GM23338 (cell line): ENCODE data around the gene VIPR1. TPM values are rescaled to one million over a fixed set of nuclear protein-coding genes. Genes with fewer than 3 reads are reported as not detected.

Source experiments
- ATAC-seq: fragments of 200-7000 bp; cut with Tn5 transposase; 3 replicates; pipeline ENCODE4 v1.9.1; 2020
- DNase-seq: peaks from one replicate; pipeline ENCODE4 v3.0.0-alpha.2; 2015; ENCODE audit warnings: low spot score
- H2AFZ ChIP-seq: fragments of 200-600 bp; sonication (generic); 2 replicates; pipeline ENCODE4 v1.8.0; 2016; ENCODE audit warnings: antibody characterized with exemption, mild to moderate bottlenecking, moderate library complexity
- H3F3A ChIP-seq: fragments of 200-600 bp; sonication (generic); replicated peaks from 2 replicates; pipeline ENCODE4 v1.8.0; 2017; ENCODE audit warnings: antibody characterized with exemption, mixed run types, low read depth
- H3K27ac ChIP-seq: fragments of 200-600 bp; sonication (generic); 2 replicates; pipeline ENCODE4 v1.6.1; 2016; ENCODE audit warnings: low read depth
- H3K27me3 ChIP-seq: fragments of 200-600 bp; sonication (generic); 2 replicates; pipeline ENCODE4 v1.8.0; 2016; ENCODE audit warnings: mild to moderate bottlenecking, mixed run types, moderate library complexity; ENCODE audit not compliant: insufficient read depth
- H3K36me3 ChIP-seq: fragments of 200-600 bp; sonication (generic); 2 replicates; pipeline ENCODE4 v1.8.0; 2016; ENCODE audit warnings: mild to moderate bottlenecking; ENCODE audit not compliant: insufficient read depth
- H3K4me1 ChIP-seq: fragments of 200-600 bp; sonication (generic); 2 replicates; pipeline ENCODE4 v1.8.0; 2016; ENCODE audit warnings: mild to moderate bottlenecking, moderate library complexity; ENCODE audit not compliant: insufficient read depth
- H3K4me2 ChIP-seq: fragments of 200-600 bp; sonication (generic); 2 replicates; pipeline ENCODE4 v1.7.1; 2017; ENCODE audit warnings: mixed run types
- H3K4me3 ChIP-seq: fragments of 200-600 bp; sonication (generic); 2 replicates; pipeline ENCODE4 v1.6.1; 2016; ENCODE audit warnings: mixed run types
- H3K79me2 ChIP-seq: fragments of 200-600 bp; sonication (generic); replicated peaks from 2 replicates; pipeline ENCODE4 v1.8.0; 2017; ENCODE audit warnings: mild to moderate bottlenecking; ENCODE audit not compliant: insufficient read depth
- H3K9me2 ChIP-seq: fragments of 200-600 bp; sonication (generic); 2 replicates; pipeline ENCODE4 v1.8.0; 2017; ENCODE audit not compliant: insufficient read depth
- H4K20me1 ChIP-seq: fragments of 200-600 bp; sonication (generic); replicated peaks from 2 replicates; pipeline ENCODE4 v1.8.0; 2017; ENCODE audit warnings: mild to moderate bottlenecking; ENCODE audit not compliant: insufficient read depth
- H3K27ac Mint-ChIP-seq: 2 replicates; pipeline ENCODE4 v1.8.0; 2020; ENCODE audit warnings: inconsistent platforms, mild to moderate bottlenecking, moderate library complexity, mixed read lengths
- H3K27me3 Mint-ChIP-seq: 3 replicates; pipeline ENCODE4 v1.8.0; 2022; ENCODE audit warnings: low read depth, mild to moderate bottlenecking, moderate library complexity, mixed read lengths, inconsistent platforms; ENCODE audit not compliant: insufficient read depth, poor library complexity
- H3K36me3 Mint-ChIP-seq: 3 replicates; pipeline ENCODE4 v1.8.0; 2021; ENCODE audit warnings: low read depth, mild to moderate bottlenecking, inconsistent platforms, moderate library complexity, mixed read lengths
- H3K4me1 Mint-ChIP-seq: 3 replicates; pipeline ENCODE4 v1.8.0; 2020; ENCODE audit warnings: mild to moderate bottlenecking, inconsistent platforms, mixed read lengths
- H3K4me3 Mint-ChIP-seq: 3 replicates; pipeline ENCODE4 v1.8.0; 2021; ENCODE audit warnings: moderate library complexity, mild to moderate bottlenecking, inconsistent platforms, mixed read lengths
- H3K9me3 Mint-ChIP-seq: 3 replicates; pipeline ENCODE4 v1.8.0; 2020; ENCODE audit warnings: moderate library complexity, mild to moderate bottlenecking, inconsistent platforms, mixed read lengths
- ZNF331 ChIP-seq: fragments of 250-450 bp; sonication (Bioruptor Pico); IDR thresholded peaks from 2 replicates; pipeline ENCODE4 v1.5.0; 2020; ENCODE audit warnings: low read depth, mild to moderate bottlenecking, moderate library complexity
- polyA plus RNA-seq: library from polyadenylated mRNA; unstranded; fragments of >200 nt; fragmentation: Nextera tagmentation; extraction: Ambion mirVana; gene quantifications from 2 replicates; pipeline ENCODE4 v1.2.1, GENCODE V29; 2016
- total RNA-seq: library from RNA; depleted of rRNA; stranded (reverse); fragments of >200 nt; shearing (Covaris generic); gene quantifications from 2 replicates; pipeline ENCODE4 v1.2.3, GENCODE V29; 2014
- TF ChIP-seq, protein P1 (sequence below), 2 experiments: fragments of 200-600 bp in 1 of 2; sonication (generic) in 1 of 2; conservative IDR thresholded peaks; 2 replicates each; pipeline versions ENCODE4 v1.5.1 to v1.6.1; 2016 to 2017; ENCODE audit warnings: antibody characterized with exemption in 2 of 2, low read depth in 2 of 2, mild to moderate bottlenecking in 2 of 2, moderate library complexity in 1 of 2
- TF ChIP-seq, protein P2 (sequence below): fragments of 250-450 bp; sonication (Bioruptor Pico); IDR thresholded peaks from 2 replicates; pipeline ENCODE4 v1.5.0; 2020; ENCODE audit warnings: mild to moderate bottlenecking, moderate library complexity

The VIPR1 gene
- total and polyA plus RNA-seq, 2 experiments from 2014 or later, result 6.3 to 19.3 TPM

DNA sequence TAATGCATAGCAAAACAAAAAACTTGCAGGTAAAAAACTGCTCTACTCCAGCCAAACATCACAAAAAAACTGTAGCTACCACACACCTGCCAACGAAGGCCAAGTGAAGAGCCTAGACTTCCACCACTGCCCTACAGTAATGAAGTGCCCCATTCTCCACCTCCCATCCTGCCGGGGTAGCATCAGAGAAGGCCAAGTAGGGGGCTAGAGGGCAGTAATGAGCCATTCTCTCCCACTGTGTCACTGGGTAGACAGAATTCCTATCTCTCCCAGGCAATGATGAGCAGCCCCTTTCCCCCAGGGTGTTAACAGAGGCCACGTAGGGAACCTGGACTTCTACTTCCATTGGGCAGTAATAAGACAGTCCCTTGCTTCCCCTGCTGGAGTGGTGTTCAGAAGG is 69.8 kb downstream of the VIPR1 start:
- peaks cover 16% of the 10 kb centered on the region; the same call in 2 of the 3 replicates for H3K9me3 Mint-ChIP-seq
- Histone ChIP-seq H3K4me1 (no peaks in the 10 kb centered on the region; the same call in 1 of the 2 replicates), H2AFZ (no peak overlapping the region), H3K36me3 (peaks cover 12% of the 10 kb centered on the region), H3K4me3 (no peak overlapping the region), H3K27me3 (no peaks in the 10 kb centered on the region), H3K4me2 (no peak overlapping the region), H3K9me2 (no peaks in the 10 kb centered on the region), H4K20me1 (peaks cover 20% of the 10 kb centered on the region), H3K79me2 (peaks cover 60% of the 10 kb centered on the region), H3K27ac (no peak overlapping the region), H3F3A (no peaks in the 10 kb centered on the region)
- peaks cover 7% of the 10 kb centered on the region; the same call in 2 of the 3 replicates for H3K4me1 Mint-ChIP-seq
- peak; percentile 100 for ATAC-seq
- H3K36me3 Mint-ChIP-seq, result peaks cover 46% of the 10 kb centered on the region
- DNase-seq, result peak; percentile 91
- TF ChIP-seq, protein P1, sequence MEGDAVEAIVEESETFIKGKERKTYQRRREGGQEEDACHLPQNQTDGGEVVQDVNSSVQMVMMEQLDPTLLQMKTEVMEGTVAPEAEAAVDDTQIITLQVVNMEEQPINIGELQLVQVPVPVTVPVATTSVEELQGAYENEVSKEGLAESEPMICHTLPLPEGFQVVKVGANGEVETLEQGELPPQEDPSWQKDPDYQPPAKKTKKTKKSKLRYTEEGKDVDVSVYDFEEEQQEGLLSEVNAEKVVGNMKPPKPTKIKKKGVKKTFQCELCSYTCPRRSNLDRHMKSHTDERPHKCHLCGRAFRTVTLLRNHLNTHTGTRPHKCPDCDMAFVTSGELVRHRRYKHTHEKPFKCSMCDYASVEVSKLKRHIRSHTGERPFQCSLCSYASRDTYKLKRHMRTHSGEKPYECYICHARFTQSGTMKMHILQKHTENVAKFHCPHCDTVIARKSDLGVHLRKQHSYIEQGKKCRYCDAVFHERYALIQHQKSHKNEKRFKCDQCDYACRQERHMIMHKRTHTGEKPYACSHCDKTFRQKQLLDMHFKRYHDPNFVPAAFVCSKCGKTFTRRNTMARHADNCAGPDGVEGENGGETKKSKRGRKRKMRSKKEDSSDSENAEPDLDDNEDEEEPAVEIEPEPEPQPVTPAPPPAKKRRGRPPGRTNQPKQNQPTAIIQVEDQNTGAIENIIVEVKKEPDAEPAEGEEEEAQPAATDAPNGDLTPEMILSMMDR (conservative IDR thresholded peaks at IDR 0.05; ENCODE audit: low read depth in 2 of 2), result peak; percentile 74 to 93
- TF ChIP-seq ZNF331 (CRISPR knock-in tag), result no peak
- TF ChIP-seq, protein P2, sequence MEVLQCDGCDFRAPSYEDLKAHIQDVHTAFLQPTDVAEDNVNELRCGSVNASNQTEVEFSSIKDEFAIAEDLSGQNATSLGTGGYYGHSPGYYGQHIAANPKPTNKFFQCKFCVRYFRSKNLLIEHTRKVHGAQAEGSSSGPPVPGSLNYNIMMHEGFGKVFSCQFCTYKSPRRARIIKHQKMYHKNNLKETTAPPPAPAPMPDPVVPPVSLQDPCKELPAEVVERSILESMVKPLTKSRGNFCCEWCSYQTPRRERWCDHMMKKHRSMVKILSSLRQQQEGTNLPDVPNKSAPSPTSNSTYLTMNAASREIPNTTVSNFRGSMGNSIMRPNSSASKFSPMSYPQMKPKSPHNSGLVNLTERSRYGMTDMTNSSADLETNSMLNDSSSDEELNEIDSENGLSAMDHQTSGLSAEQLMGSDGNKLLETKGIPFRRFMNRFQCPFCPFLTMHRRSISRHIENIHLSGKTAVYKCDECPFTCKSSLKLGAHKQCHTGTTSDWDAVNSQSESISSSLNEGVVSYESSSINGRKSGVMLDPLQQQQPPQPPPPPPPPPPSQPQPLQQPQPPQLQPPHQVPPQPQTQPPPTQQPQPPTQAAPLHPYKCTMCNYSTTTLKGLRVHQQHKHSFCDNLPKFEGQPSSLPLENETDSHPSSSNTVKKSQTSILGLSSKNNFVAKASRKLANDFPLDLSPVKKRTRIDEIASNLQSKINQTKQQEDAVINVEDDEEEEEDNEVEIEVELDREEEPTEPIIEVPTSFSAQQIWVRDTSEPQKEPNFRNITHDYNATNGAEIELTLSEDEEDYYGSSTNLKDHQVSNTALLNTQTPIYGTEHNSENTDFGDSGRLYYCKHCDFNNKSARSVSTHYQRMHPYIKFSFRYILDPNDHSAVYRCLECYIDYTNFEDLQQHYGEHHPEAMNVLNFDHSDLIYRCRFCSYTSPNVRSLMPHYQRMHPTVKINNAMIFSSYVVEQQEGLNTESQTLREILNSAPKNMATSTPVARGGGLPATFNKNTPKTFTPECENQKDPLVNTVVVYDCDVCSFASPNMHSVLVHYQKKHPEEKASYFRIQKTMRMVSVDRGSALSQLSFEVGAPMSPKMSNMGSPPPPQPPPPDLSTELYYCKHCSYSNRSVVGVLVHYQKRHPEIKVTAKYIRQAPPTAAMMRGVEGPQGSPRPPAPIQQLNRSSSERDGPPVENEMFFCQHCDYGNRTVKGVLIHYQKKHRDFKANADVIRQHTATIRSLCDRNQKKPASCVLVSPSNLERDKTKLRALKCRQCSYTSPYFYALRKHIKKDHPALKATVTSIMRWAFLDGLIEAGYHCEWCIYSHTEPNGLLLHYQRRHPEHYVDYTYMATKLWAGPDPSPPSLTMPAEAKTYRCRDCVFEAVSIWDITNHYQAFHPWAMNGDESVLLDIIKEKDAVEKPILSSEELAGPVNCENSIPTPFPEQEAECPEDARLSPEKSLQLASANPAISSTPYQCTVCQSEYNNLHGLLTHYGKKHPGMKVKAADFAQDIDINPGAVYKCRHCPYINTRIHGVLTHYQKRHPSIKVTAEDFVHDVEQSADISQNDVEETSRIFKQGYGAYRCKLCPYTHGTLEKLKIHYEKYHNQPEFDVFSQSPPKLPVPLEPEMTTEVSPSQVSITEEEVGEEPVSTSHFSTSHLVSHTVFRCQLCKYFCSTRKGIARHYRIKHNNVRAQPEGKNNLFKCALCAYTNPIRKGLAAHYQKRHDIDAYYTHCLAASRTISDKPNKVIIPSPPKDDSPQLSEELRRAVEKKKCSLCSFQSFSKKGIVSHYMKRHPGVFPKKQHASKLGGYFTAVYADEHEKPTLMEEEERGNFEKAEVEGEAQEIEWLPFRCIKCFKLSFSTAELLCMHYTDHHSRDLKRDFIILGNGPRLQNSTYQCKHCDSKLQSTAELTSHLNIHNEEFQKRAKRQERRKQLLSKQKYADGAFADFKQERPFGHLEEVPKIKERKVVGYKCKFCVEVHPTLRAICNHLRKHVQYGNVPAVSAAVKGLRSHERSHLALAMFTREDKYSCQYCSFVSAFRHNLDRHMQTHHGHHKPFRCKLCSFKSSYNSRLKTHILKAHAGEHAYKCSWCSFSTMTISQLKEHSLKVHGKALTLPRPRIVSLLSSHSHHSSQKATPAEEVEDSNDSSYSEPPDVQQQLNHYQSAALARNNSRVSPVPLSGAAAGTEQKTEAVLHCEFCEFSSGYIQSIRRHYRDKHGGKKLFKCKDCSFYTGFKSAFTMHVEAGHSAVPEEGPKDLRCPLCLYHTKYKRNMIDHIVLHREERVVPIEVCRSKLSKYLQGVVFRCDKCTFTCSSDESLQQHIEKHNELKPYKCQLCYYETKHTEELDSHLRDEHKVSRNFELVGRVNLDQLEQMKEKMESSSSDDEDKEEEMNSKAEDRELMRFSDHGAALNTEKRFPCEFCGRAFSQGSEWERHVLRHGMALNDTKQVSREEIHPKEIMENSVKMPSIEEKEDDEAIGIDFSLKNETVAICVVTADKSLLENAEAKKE (CRISPR knock-in tag), result peak; percentile 45; the same call in 1 of the 2 replicates
- no peak overlapping the region for H3K27ac Mint-ChIP-seq
- no peak overlapping the region for H3K4me3 Mint-ChIP-seq
- H3K27me3 Mint-ChIP-seq, result no peaks in the 10 kb centered on the region
